ENCODE measurements around the gene HCFC1R1.

The HCFC1R1 gene

GRCh38 chr16:3015865-3016521 lies 7.7 kb downstream of the HCFC1R1 start:
- no peak for DNase-seq

DNA sequence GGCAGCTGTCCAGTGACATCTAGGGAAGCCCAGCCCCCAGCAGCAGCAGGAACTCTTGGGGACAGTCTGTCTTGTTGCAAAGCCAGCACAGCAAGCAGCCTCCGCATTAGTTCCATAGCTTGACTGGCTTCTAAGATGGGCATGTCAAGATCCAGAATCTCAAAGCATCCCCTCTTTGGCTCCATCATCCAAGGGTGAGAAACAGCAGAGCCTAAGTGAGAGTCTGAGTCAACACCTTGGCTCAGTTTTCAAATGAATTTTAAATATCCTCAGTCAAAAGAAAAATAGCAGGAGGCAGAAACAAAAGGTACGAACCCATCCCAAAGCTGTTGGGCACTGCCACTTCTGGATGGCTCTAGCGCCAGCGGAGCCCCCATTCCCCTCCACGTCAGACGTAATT lies 8.8 kb downstream of the HCFC1R1 start:
- DNase-seq = no peak

- DNase-seq = no peak
These were observed 9.6 kb downstream of the HCFC1R1 start for GRCh38 chr16:3013998-3014690.

- DNase-seq = no peak
These were observed 10.2 kb downstream of the HCFC1R1 start for GRCh38 chr16:3013491-3013951.

DNA sequence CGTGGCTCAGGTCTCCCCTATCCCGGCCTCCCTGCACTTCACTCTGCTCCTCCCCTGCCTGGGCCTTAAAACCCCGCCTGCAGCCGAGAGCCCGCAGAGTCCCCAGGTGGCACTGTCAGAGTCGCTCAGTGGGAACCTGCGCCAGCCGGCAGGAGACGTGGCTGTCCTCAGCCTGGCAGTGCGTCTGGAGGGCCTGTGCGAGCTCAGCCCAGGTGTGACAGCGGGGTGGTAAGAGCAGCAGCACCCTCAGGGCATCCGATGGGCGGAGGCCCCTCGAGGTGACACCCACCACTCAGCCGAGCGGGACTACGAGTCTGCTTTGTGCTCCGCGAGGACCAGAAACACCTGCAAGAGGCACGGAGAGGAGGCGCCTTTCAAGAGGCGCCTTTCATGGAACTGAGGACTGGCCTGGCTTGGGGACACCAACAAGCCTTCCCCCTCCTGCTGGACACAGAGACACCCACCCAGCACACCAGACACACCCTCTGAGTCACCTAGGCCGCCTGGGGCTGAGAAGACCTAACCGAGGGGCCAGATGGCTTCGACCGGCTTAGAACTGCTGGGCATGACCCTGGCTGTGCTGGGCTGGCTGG lies 10.8 kb downstream of the HCFC1R1 start, which contains the start of gene CLDN9:
Gene CLDN9 (plus strand): TSS at position 96 of the 593 bp plus-strand sequence. CDS start 440 bp downstream, at position 536.
- DNase-seq = no peak

GRCh38 chr16:3012246-3012645 lies 11.5 kb downstream of the HCFC1R1 start:
- no peak for DNase-seq

GRCh38 chr16:3010510-3010909 lies 13.2 kb downstream of the HCFC1R1 start:
- DNase-seq = no peak

- no peak for DNase-seq
These were observed 14.0 kb downstream of the HCFC1R1 start for GRCh38 chr16:3009568-3010390.

- DNase-seq = no peak
These were observed 15.1 kb downstream of the HCFC1R1 start for GRCh38 chr16:3008690-3009037.

- peak; percentile 20 for DNase-seq
These were observed 15.6 kb downstream of the HCFC1R1 start for GRCh38 chr16:3007957-3008689.

- DNase-seq = peak; percentile 10
These were observed 16.4 kb downstream of the HCFC1R1 start for GRCh38 chr16:3007059-3007956.

- peak; percentile 15 for DNase-seq
These were observed 18.9 kb downstream of the HCFC1R1 start for GRCh38 chr16:3004781-3005284.

- DNase-seq = peak; percentile 39
These were observed 19.4 kb downstream of the HCFC1R1 start for GRCh38 chr16:3004319-3004718.

GRCh38 chr16:3003582-3004270 lies 20.0 kb downstream of the HCFC1R1 start:
- peak; percentile 98 for DNase-seq

DNA sequence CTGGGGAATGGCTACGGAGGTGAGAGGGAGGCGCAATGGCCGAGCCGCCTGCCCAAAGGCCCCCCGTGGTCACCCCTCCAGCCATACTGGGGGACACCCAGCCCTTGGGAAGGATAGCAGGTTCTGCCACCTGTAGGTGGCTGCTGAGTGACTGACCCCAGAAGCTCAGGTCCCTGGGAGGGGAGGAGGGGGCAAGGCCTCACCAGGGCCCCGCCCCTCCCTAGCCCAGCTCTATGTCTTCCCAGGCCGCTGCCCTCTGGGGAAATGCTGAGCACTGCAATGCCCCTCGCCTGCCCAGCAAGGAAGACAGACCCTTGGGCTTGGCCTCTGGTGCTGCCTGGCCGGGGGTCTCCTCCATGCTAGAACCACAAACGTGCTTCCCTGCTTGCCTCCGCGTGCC lies 22.4 kb downstream of the HCFC1R1 start:
- DNase-seq = no peak

DNA sequence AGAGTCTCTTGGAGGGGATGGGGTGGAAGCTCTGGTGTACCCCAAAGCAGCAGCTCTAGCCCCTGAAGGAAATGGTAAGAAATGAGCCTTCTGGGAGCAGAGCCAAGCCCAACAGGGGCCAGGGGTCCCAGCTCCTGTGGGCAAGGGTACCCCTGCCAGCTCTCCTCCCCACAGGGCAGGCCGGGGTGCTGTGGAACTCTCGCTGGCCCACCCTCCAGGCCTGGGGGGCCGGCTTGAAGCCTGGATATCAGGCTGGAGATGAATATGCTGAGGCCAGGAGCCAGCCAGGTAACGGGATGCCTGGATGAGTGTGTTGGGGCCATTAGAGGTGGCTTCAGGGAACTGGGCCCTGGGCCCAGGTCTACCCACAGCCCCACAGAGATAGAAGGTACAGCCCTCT lies 23.2 kb downstream of the HCFC1R1 start:
- no peak for DNase-seq

- no peak for DNase-seq
These were observed 23.8 kb downstream of the HCFC1R1 start for GRCh38 chr16:2999929-3000328.

GRCh38 chr16:2996298-2996697 lies 27.4 kb downstream of the HCFC1R1 start:
- DNase-seq = no peak

DNA sequence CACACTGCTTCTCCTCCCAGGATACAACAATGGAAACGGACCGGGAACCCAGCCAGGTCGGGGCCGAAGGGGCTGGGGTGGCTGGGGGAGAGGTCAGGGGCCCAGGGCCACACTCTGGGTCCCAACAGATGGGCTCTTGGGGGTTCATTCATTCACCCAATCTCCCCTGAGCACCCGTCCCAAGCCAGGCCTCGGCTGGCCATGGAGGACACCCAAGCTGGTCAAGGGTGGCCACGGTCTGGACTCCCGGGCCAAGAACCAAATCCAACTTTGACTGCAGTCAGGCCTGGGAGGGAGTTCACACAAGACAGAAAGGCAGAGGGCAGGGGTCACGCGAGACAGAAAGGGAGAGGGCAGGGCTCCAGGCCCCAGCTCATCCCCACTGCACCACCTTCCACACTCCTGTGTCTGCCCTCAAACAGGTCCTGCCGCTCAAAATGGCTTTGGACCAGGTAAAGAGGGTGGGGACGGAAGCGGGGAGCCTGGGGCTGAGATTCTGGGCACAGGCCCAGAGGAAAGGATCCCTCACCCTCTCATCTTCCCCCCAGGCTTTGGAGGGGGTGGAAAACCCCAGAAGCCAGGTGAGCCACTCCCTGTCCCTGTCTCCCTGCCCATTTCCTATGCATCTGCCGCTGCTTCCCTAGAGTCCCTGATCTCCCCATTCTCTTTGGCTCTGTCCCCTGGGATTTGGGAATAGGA lies 31.2 kb downstream of the HCFC1R1 start:
- no peak for DNase-seq

Data from suppressor macrophage treated with lipopolysaccharide for 4 hours (primary cell).